A549 (cell line): Measurements from ENCODE around the gene DAZAP1. TPM values are rescaled to one million over a fixed set of nuclear protein-coding genes. Genes with fewer than 3 reads are reported as not detected.

Experiments used
- ATAC-seq, 2 experiments: fragments of 200-7000 bp in 1 of 2; fragments of >200 bp in 1 of 2; cut with Nextera tagmentation in 1 of 2; cut with Tn5 transposase in 1 of 2; 3 replicates each; pipeline versions ENCODE4 v1.8.0 to v1.9.1; 2018 to 2020; ENCODE audit warnings: mild to moderate bottlenecking in 1 of 2, moderate library complexity in 1 of 2
- CTCF ChIA-PET: fragments of 300-600 bp; sonication (Branson Sonifier 250); formaldehyde crosslinking; extraction: SDS; loops from one replicate; lab custom pipeline; 2021; ENCODE audit warnings: antibody characterized with exemption, inconsistent platforms; lab: Yijun Ruan, JAX
- POLR2A ChIA-PET: fragments of 350-600 bp; formaldehyde crosslinking; extraction: SDS; loops from one replicate; lab custom pipeline; 2021; ENCODE audit warnings: antibody characterized with exemption, inconsistent platforms; lab: Yijun Ruan, JAX
- DNase-seq, 2 experiments: peaks; one replicate each; pipeline versions ENCODE4 v3.0.0 to v3.0.0-alpha.2; 2011 to 2016; ENCODE audit warnings: low read depth in 1 of 2, low spot score in 1 of 2
- FAIRE-seq: peaks from 2 replicates; lab custom pipeline; 2011; peaks lifted over from hg19 to GRCh38; lab: Jason Lieb, UNC
- H3K27ac ChIP-seq, 2 experiments: fragments of >200 bp; sonication (Bioruptor Twin); formaldehyde crosslinking; 3 replicates each; pipeline ENCODE4 v1.5.1; 2016 to 2017
- H3K4me1 ChIP-seq: fragments of >200 bp; sonication (Bioruptor Twin); formaldehyde crosslinking; 3 replicates; pipeline ENCODE4 v1.6.1; 2016
- H3K4me2 ChIP-seq: fragments of >200 bp; sonication (Bioruptor Twin); formaldehyde crosslinking; 3 replicates; pipeline ENCODE4 v1.6.1; 2016
- H3K4me3 ChIP-seq: fragments of >200 bp; sonication (Bioruptor Twin); formaldehyde crosslinking; 3 replicates; pipeline ENCODE4 v1.5.1; 2016
- H3K9me3 ChIP-seq: fragments of >200 bp; sonication (Bioruptor Twin); formaldehyde crosslinking; 3 replicates; pipeline ENCODE4 v1.6.1; 2016
- ATOH8 ChIP-seq: fragments of 250-450 bp; sonication (Bioruptor Pico); IDR thresholded peaks from 2 replicates; pipeline ENCODE4 v1.5.0; 2020; ENCODE audit warnings: low read depth, mild to moderate bottlenecking, moderate library complexity
- BHLHE40 ChIP-seq: IDR thresholded peaks from 2 replicates; pipeline ENCODE4 v1.6.1; 2012; ENCODE audit warnings: low read depth, low read length, inconsistent platforms
- CEBPB ChIP-seq, 2 experiments: fragments of >200 bp in 1 of 2; sonication (Bioruptor Twin) in 1 of 2; formaldehyde crosslinking in 1 of 2; IDR thresholded peaks; 2 replicates each; pipeline ENCODE4 v1.6.1; 2012 to 2016
- EHF ChIP-seq: fragments of 250-450 bp; sonication (Bioruptor Pico); IDR thresholded peaks from 2 replicates; pipeline ENCODE4 v1.5.0; 2020; ENCODE audit warnings: mild to moderate bottlenecking
- FOSB ChIP-seq: fragments of 250-450 bp; sonication (Bioruptor Pico); IDR thresholded peaks from 2 replicates; pipeline ENCODE4 v1.5.0; 2020; ENCODE audit warnings: mild to moderate bottlenecking, moderate library complexity
- FOXS1 ChIP-seq: fragments of 250-450 bp; sonication (Bioruptor Pico); IDR thresholded peaks from 2 replicates; pipeline ENCODE4 v1.5.0; 2020; ENCODE audit warnings: mild to moderate bottlenecking, moderate library complexity
- GATA3 ChIP-seq: IDR thresholded peaks from 2 replicates; pipeline ENCODE4 v1.6.1; 2012; ENCODE audit warnings: borderline replicate concordance
- HDAC2 ChIP-seq: fragments of 200-600 bp; sonication (generic); IDR thresholded peaks from 2 replicates; pipeline ENCODE4 v1.6.1; 2016
- HES2 ChIP-seq: fragments of >200 bp; sonication (Bioruptor Twin); formaldehyde crosslinking; IDR thresholded peaks from 2 replicates; pipeline ENCODE4 v1.6.1; 2016
- HEYL ChIP-seq: fragments of 250-450 bp; sonication (Bioruptor Pico); IDR thresholded peaks from 2 replicates; pipeline ENCODE4 v1.8.0; 2021; ENCODE audit warnings: mild to moderate bottlenecking, moderate library complexity
- HOXA7 ChIP-seq: fragments of 250-450 bp; sonication (Bioruptor Pico); IDR thresholded peaks from 2 replicates; pipeline ENCODE4 v1.5.0; 2020; ENCODE audit warnings: mild to moderate bottlenecking, moderate library complexity
- JUN ChIP-seq, 2 experiments: fragments of >200 bp; sonication (Bioruptor Twin); formaldehyde crosslinking; IDR thresholded peaks; 2 replicates in 1 of 2; 3 replicates in 1 of 2; pipeline ENCODE4 v1.6.1; 2016 to 2017
- JUNB ChIP-seq: fragments of >200 bp; sonication (Bioruptor Twin); formaldehyde crosslinking; IDR thresholded peaks from 2 replicates; pipeline ENCODE4 v1.6.1; 2016
- NFE2L2 ChIP-seq: fragments of 150-350 bp; conservative IDR thresholded peaks from 2 replicates; pipeline ENCODE4 v1.6.1; 2014; ENCODE audit warnings: low read length
- NR3C1 ChIP-seq: fragments of >200 bp; sonication (Bioruptor Twin); formaldehyde crosslinking; IDR thresholded peaks from 3 replicates; pipeline ENCODE4 v1.6.1; 2017
- POLR2A ChIP-seq: IDR thresholded peaks from 2 replicates; pipeline ENCODE4 v1.6.1; 2012; ENCODE audit warnings: mild to moderate bottlenecking, low read length
- RAD21 ChIP-seq, 2 experiments: fragments of >200 bp in 1 of 2; sonication (Bioruptor Twin) in 1 of 2; formaldehyde crosslinking in 1 of 2; IDR thresholded peaks in 1 of 2; conservative IDR thresholded peaks in 1 of 2; 2 replicates in 1 of 2; 3 replicates in 1 of 2; pipeline ENCODE4 v1.6.1; 2012 to 2018; ENCODE audit warnings: inconsistent platforms in 1 of 2
- RARB ChIP-seq: fragments of 250-450 bp; sonication (Bioruptor Pico); IDR thresholded peaks from 2 replicates; pipeline ENCODE4 v1.8.0; 2021; ENCODE audit warnings: mild to moderate bottlenecking, moderate library complexity
- REST ChIP-seq: fragments of 200-600 bp; sonication (generic); IDR thresholded peaks from 2 replicates; pipeline ENCODE4 v1.6.1; 2016; ENCODE audit warnings: antibody characterized with exemption, mild to moderate bottlenecking, moderate library complexity
- SMC3 ChIP-seq: fragments of >200 bp; sonication (Bioruptor Twin); formaldehyde crosslinking; IDR thresholded peaks from 3 replicates; pipeline ENCODE4 v1.6.1; 2018; ENCODE audit warnings: inconsistent platforms
- TFCP2L1 ChIP-seq: fragments of 250-450 bp; sonication (Bioruptor Pico); IDR thresholded peaks from 2 replicates; pipeline ENCODE4 v1.5.0; 2021; ENCODE audit warnings: mild to moderate bottlenecking
- WGBS: methylation state at CpG from one replicate; pipeline ENCODE4 v1.1.6; 2017; ENCODE audit errors: missing lambda C conversion rate; 5-methylcytosine and 5-hydroxymethylcytosine counted together
- polyA plus RNA-seq, 4 experiments: library from polyadenylated mRNA; depleted of rRNA in 3 of 4; stranded (reverse); fragments of >200 nt; fragmentation: RNase III in 1 of 4; extraction: RNeasy Plus Mini Kit Qiagen cat#74134 plus additional on column Dnase treatment in 1 of 4; gene quantifications; 2 replicates in 3 of 4; 3 replicates in 1 of 4; pipeline ENCODE4 v1.2.3, GENCODE V29; 2011 to 2017

DAZAP1 gene
- polyA plus RNA-seq, 2 of the 4 experiments (the other 2 are of a cell fraction): 58.9 to 86.3 TPM

- TF ChIP-seq REST (no peak), SMC3 (no peak), RARB (no peak), CEBPB (IDR thresholded peaks at IDR 0.05) (no peak)
Observed at GRCh38 chr19:1392407-1392806, 15.0 kb upstream of the DAZAP1 start (continued).

GRCh38 chr19:1392939-1393530 lies 14.4 kb upstream of the DAZAP1 start:
- FAIRE-seq (no peak), ATAC-seq (no peak), DNase-seq (no peak)
- ChIA-PET CTCF (no interaction called here), POLR2A (no interaction called here)
- Histone ChIP-seq H3K4me2 (no peak overlapping the region), H3K4me3 (no peak overlapping the region), H3K27ac (no peak overlapping the region), H3K4me1 (no peaks in the 10 kb centered on the region), H3K9me3 (no peaks in the 10 kb centered on the region)
- 87% methylated on average over 3 of the region's 37 CpGs for WGBS
- TF ChIP-seq HEYL (no peak), FOXS1 (CRISPR knock-in tag) (no peak), POLR2A (no peak), RAD21 (conservative IDR thresholded peaks at IDR 0.05 in 1 of 2, IDR thresholded peaks at IDR 0.05 in 1 of 2) (no peak), EHF (no peak), NFE2L2 (no peak), GATA3 (no peak), ATOH8 (CRISPR knock-in tag) (no peak), FOSB (CRISPR knock-in tag) (no peak), CEBPB (IDR thresholded peaks at IDR 0.05) (no peak), HDAC2 (no peak), JUN (IDR thresholded peaks at IDR 0.05) (no peak), BHLHE40 (no peak), HOXA7 (CRISPR knock-in tag) (no peak), NR3C1 (no peak), HES2 (no peak), TFCP2L1 (CRISPR knock-in tag) (no peak)

- FAIRE-seq: no peak
- H3K9me3 ChIP-seq: no peaks in the 10 kb centered on the region
- H3K4me3 ChIP-seq: no peak overlapping the region
- ChIA-PET POLR2A (no interaction called here), CTCF (interaction anchor here (0.6 kb wide), 1 partner anchor 114 kb away, joined by 3 read pairs; no protein-coding TSS in a partner anchor)
- H3K4me2 ChIP-seq: no peak overlapping the region
- H3K4me1 ChIP-seq: no peaks in the 10 kb centered on the region
- DNase-seq: no peak
- TF ChIP-seq JUNB (no peak), GATA3 (no peak), CEBPB (IDR thresholded peaks at IDR 0.05) (no peak)
- TF ChIP-seq, all 56 proteins: peak for 0
- 99% methylated on average over 17 of the region's 17 CpGs for WGBS
- ATAC-seq: no peak
- H3K27ac ChIP-seq: no peak overlapping the region
Observed at GRCh38 chr19:1393841-1394240, 13.5 kb upstream of the DAZAP1 start.
